Right lobe of liver (tissue), 6 donors: ENCODE results near the gene GGTA1. TPM values are rescaled to one million over a fixed set of nuclear protein-coding genes. Genes with fewer than 3 reads are reported as not detected.

Source experiments
- ATAC-seq, 4 donors: fragments of 200-7000 bp; cut with Tn5 transposase; one replicate each; pipeline ENCODE4 v1.9.1; 2020; ENCODE audit warnings: mild to moderate bottlenecking in 4 of 4, moderate library complexity in 4 of 4
- DNase-seq, 3 donors: peaks; one replicate each; pipeline ENCODE4 v3.0.0-alpha.2; 2020
- H3K27ac ChIP-seq, 3 donors: fragments of 200-600 bp; one replicate each; pipeline ENCODE4 v1.8.0; 2022
- H3K27me3 ChIP-seq, 2 donors: fragments of 200-600 bp; one replicate each; pipeline ENCODE4 v1.8.0; 2022
- H3K36me3 ChIP-seq, 4 donors: fragments of 200-600 bp; sonication (generic) in 1 of 4; one replicate each; pipeline versions ENCODE4 v1.5.1 to v1.8.0; 2017 to 2022; ENCODE audit warnings: control low read depth in 1 of 4
- H3K4me1 ChIP-seq, 4 donors: fragments of 200-600 bp; sonication (generic) in 1 of 4; one replicate each; pipeline versions ENCODE4 v1.5.1 to v1.8.0; 2017 to 2022; ENCODE audit warnings: control low read depth in 1 of 4
- H3K4me3 ChIP-seq, 3 donors: fragments of 200-600 bp; one replicate each; pipeline ENCODE4 v1.8.0; 2022
- H3K9me3 ChIP-seq, 4 donors: fragments of 200-600 bp; sonication (generic) in 1 of 4; one replicate each; pipeline versions ENCODE4 v1.5.1 to v1.8.0; 2017 to 2022; ENCODE audit warnings: control low read depth in 1 of 4
- POLR2A ChIP-seq: fragments of 450-650 bp; IDR thresholded peaks from one replicate; pipeline ENCODE4 v1.6.1; 2017; ENCODE audit warnings: antibody characterized with exemption, mild to moderate bottlenecking
- WGBS: methylation state at CpG from one replicate; pipeline ENCODE4 v1.1.6; 2018; ENCODE audit warnings: low coverage, low lambda C conversion rate; ENCODE audit not compliant: insufficient coverage; ENCODE audit errors: missing lambda C conversion rate; 5-methylcytosine and 5-hydroxymethylcytosine counted together
- intact Hi-C, 2 donors: fragments of 100-400 bp; cut with DNase I; formaldehyde crosslinking; loops; one replicate each; pipeline versions ENCODE4 v1.11.2 to v1.14.1; 2022
- total RNA-seq, 6 experiments: library from RNA; depleted of rRNA in 2 of 6; stranded (reverse); fragments of >200 nt in 2 of 6; fragmentation: NEBNext Ultra II Directional in 3 of 6; extraction: Animal tissue kit (Norgen Biotek cat#: 25700) in 3 of 6; gene quantifications; one replicate each; pipeline versions ENCODE4 v1.1.0 to v1.2.4, GENCODE V29; 2016 to 2023
- TF ChIP-seq, protein P1 (sequence below), 4 donors: fragments of 200-600 bp in 3 of 4; fragments of 450-650 bp in 1 of 4; IDR thresholded peaks; one replicate each; pipeline versions ENCODE4 v1.5.1 to v1.8.0; 2016 to 2022; ENCODE audit warnings: antibody characterized with exemption in 4 of 4, mild to moderate bottlenecking in 2 of 4
- donor health status: DM: no; HTN: yes; CAD: no.
- donor health status: DM: no; HTN: no; CAD: no.
- donor health status: DM: no; HTN: no; CAD: no.
- donor health status: DM: no; HTN: yes; CAD: no.
- donor health status: DM: no; HTN: yes; CAD: no.

GGTA1 gene
- total RNA-seq, 6 experiments from 2014 or later = 0.43 to 3.5 (median 1.5) TPM

DNA sequence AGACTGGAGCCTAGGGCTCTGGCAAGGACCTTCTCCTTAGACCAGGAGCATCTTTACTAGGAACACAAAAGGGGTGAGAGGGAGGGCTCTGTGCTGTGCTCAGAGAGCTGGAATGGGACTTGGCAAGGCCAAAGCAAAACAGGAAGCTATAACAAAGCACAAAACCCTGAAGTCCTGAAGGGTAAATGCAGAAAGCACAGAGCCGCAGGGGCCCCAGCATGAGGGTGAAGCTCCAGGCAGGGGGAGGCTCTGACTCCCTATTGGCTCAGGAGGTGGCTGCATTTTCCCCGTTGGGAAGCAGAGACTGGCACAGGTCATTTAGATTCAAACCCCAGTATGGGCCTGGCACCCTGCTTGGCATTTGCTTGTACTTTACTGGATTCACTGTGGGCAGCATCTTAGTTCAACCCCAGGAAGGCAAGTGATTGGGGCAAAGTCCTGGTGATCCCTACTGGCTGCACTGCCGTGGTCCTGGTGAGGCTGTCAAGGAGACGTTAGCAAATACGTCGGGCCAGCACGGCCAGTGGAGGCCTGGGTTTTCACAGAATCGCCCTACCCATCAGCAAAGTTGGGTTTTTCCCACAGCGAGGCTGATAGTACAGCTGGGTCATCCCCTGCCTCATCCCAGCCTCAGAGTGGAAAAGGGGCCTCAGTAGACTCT is 46.3 kb downstream of the GGTA1 start:
- no peaks in the 10 kb centered on the region for H3K27me3 ChIP-seq
- no peak overlapping the region for H3K27ac ChIP-seq
- no peaks in the 10 kb centered on the region for H3K4me1 ChIP-seq
- DNase-seq = no peak
- H3K4me3 ChIP-seq = no peak overlapping the region
- ATAC-seq = peak in 2 of 4 donors; percentile 33 to 59
- H3K9me3 ChIP-seq = no peaks in the 10 kb centered on the region
- intact Hi-C loops = no loop called here
- WGBS = 0% methylated on average over 1 of the region's 9 CpGs
- TF ChIP-seq, protein P1, sequence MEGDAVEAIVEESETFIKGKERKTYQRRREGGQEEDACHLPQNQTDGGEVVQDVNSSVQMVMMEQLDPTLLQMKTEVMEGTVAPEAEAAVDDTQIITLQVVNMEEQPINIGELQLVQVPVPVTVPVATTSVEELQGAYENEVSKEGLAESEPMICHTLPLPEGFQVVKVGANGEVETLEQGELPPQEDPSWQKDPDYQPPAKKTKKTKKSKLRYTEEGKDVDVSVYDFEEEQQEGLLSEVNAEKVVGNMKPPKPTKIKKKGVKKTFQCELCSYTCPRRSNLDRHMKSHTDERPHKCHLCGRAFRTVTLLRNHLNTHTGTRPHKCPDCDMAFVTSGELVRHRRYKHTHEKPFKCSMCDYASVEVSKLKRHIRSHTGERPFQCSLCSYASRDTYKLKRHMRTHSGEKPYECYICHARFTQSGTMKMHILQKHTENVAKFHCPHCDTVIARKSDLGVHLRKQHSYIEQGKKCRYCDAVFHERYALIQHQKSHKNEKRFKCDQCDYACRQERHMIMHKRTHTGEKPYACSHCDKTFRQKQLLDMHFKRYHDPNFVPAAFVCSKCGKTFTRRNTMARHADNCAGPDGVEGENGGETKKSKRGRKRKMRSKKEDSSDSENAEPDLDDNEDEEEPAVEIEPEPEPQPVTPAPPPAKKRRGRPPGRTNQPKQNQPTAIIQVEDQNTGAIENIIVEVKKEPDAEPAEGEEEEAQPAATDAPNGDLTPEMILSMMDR (IDR thresholded peaks at IDR 0.05) = no peak
- no peak for TF ChIP-seq POLR2A
- no peaks in the 10 kb centered on the region for H3K36me3 ChIP-seq

DNA sequence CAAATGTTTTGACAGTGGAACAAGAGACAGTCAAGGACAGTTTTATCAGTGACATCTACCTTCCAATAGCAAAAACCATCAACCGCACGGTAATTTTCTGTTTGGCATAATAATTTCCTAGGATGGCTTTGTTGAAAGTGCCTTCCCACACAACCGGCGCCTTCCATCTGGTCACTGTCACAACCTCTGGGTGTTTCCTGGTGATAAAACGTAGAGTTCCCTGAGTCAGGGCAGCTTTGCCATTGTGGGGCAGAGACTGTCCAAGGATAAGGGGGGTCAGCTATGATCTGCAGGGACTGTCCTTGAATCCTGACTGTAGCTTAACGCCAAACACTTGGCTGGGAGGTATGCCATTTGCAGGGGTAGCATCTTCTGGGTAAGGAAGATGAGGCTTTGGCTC is 47.6 kb downstream of the GGTA1 start:
- Histone ChIP-seq H3K27ac (no peak overlapping the region), H3K9me3 (no peaks in the 10 kb centered on the region), H3K4me1 (no peaks in the 10 kb centered on the region), H3K27me3 (no peaks in the 10 kb centered on the region), H3K4me3 (no peak overlapping the region), H3K36me3 (no peaks in the 10 kb centered on the region)
- ATAC-seq = no peak
- 68% methylated on average over 5 of the region's 6 CpGs for WGBS
- intact Hi-C loops = no loop called here
- no peak for DNase-seq
- TF ChIP-seq, protein P1 (IDR thresholded peaks at IDR 0.05) = no peak
- no peak for TF ChIP-seq POLR2A

DNA sequence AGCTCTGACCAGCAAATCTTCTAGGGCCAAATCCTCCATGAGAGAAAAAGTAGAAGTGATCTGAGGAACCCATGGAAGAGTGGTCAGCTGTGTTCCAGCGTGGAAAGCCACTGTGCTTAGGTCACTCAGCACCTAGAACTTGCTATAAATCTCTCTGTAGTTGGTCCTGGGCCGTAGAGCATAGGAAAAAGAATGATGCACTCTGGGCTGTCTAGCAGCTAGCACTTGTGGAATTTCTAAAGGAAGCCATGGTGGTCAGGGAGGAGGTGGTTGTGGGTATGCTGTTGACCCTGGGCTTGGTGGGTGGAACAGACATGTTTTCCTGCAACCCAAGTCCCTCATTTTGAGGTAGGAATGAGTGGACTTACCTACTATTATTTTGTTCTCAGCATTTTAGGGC is 48.1 kb downstream of the GGTA1 start:
- no peak overlapping the region for H3K27ac ChIP-seq
- H3K27me3 ChIP-seq = no peaks in the 10 kb centered on the region
- H3K36me3 ChIP-seq = no peaks in the 10 kb centered on the region
- no peak for DNase-seq
- H3K4me3 ChIP-seq = no peak overlapping the region
- intact Hi-C loops = no loop called here
- no peak for TF ChIP-seq POLR2A
- WGBS = 36% methylated on average over 2 of the region's 2 CpGs
- no peaks in the 10 kb centered on the region for H3K9me3 ChIP-seq
- no peak for ATAC-seq
- no peaks in the 10 kb centered on the region for H3K4me1 ChIP-seq

DNA sequence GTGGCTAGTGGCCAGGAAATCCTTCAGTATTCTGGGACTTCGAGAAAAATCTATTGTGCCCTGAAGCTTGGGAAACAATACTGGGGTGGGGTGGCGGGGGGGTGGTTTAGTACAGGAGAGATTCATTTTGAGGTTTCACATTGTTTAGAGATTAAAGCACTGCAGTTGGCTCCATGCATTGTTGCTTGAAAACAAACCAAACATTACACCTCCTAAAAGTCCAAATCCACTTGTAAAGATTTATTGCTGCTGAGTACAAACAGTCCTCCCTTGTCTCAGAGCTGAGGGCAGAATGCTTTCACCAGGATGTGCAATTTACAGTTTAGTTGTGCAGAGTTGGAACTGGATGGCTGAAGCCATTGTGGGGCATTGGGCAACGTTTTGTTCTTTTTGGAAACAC is 49.4 kb downstream of the GGTA1 start:
- Histone ChIP-seq H3K27me3 (no peaks in the 10 kb centered on the region), H3K9me3 (no peaks in the 10 kb centered on the region), H3K36me3 (no peaks in the 10 kb centered on the region), H3K4me3 (no peak overlapping the region), H3K4me1 (no peaks in the 10 kb centered on the region), H3K27ac (no peak overlapping the region)
- DNase-seq (no peak), ATAC-seq (no peak)
- TF ChIP-seq, protein P1 (IDR thresholded peaks at IDR 0.05) = no peak
- TF ChIP-seq POLR2A = no peak
- intact Hi-C loops = no loop called here
- 43% methylated on average over 3 of the region's 3 CpGs for WGBS

DNA sequence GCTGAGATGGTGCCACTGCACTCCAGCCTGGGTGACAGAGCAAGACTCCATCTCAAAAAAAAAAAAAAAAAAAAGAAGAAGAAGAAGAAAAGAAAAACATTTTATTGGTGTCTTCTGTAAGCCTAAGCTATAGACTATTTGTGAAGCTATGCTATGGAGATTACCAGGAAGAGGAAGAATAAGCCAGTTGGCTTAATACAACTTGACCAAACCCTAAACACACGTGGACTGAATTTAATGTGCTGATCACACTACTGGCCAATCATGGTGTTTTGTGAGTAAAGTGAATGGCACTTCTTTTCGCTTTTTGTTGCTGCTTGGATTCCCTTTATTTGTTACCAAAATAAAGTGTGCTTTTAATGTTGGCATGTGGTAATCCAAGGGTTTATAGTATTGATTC is 49.9 kb downstream of the GGTA1 start:
- ATAC-seq (no peak), DNase-seq (no peak)
- H3K4me1 ChIP-seq = no peaks in the 10 kb centered on the region
- 95% methylated on average over 2 of the region's 2 CpGs for WGBS
- H3K36me3 ChIP-seq = no peaks in the 10 kb centered on the region
- intact Hi-C loops = no loop called here
- H3K27ac ChIP-seq = no peak overlapping the region
- no peak for TF ChIP-seq POLR2A
- TF ChIP-seq, protein P1 (IDR thresholded peaks at IDR 0.05) = no peak
- no peak overlapping the region for H3K4me3 ChIP-seq
- no peaks in the 10 kb centered on the region for H3K27me3 ChIP-seq
- no peaks in the 10 kb centered on the region for H3K9me3 ChIP-seq
